T-helper 2 cell treated with Interferon-gamma antibody and Interleukin-4, amounts not matched to agents 5 μg/mL and 100 μg/mL, for 36 hours (primary cell): ENCODE data around the gene SNRNP25.
A peak's percentile ranks its signal among the peaks of the same experiment; 100 is the strongest.
"Not testable (repeated sequence)": the region's sequence is repeated elsewhere in the genome, so short reads cannot be mapped to it uniquely, and the experiment has no call there.

Experiments
- DNase-seq: peaks from one replicate; pipeline ENCODE4 v3.0.0; 2021; ENCODE audit warnings: low spot score
- H3K27ac Mint-ChIP-seq: one replicate; pipeline ENCODE4 v1.8.0; 2021; ENCODE audit warnings: mild to moderate bottlenecking, mixed read lengths
- H3K27me3 Mint-ChIP-seq: one replicate; pipeline ENCODE4 v1.8.0; 2021; ENCODE audit warnings: low read depth, mixed read lengths
- H3K36me3 Mint-ChIP-seq: one replicate; pipeline ENCODE4 v1.8.0; 2021; ENCODE audit warnings: low read depth, mixed read lengths
- H3K4me1 Mint-ChIP-seq: one replicate; pipeline ENCODE4 v1.8.0; 2021; ENCODE audit warnings: low read depth, mixed read lengths
- H3K4me3 Mint-ChIP-seq: one replicate; pipeline ENCODE4 v1.8.0; 2022; ENCODE audit warnings: mild to moderate bottlenecking, moderate library complexity, mixed read lengths
- H3K9me3 Mint-ChIP-seq: one replicate; pipeline ENCODE4 v1.8.0; 2021; ENCODE audit warnings: mixed read lengths

Gene SNRNP25

GRCh38 chr16:35678-36305 lies 17.8 kb upstream of the SNRNP25 start:
- Mint-ChIP-seq H3K4me1 (peaks cover 16% of the 10 kb centered on the region), H3K27me3 (no peaks in the 10 kb centered on the region), H3K4me3 (no peak overlapping the region), H3K27ac (no peak overlapping the region), H3K9me3 (no peaks in the 10 kb centered on the region), H3K36me3 (peaks cover 9% of the 10 kb centered on the region)
- DNase-seq = no peak

- peaks cover 9% of the 10 kb centered on the region for H3K36me3 Mint-ChIP-seq
- H3K4me3 Mint-ChIP-seq = no peak overlapping the region
- H3K27ac Mint-ChIP-seq = no peak overlapping the region
- H3K9me3 Mint-ChIP-seq = no peaks in the 10 kb centered on the region
- DNase-seq = no peak
- peaks cover 16% of the 10 kb centered on the region for H3K4me1 Mint-ChIP-seq
- H3K27me3 Mint-ChIP-seq = no peaks in the 10 kb centered on the region
Observed at GRCh38 chr16:36336-36984, 17.2 kb upstream of the SNRNP25 start.

- Mint-ChIP-seq H3K4me3 (no peak overlapping the region), H3K36me3 (peaks cover 17% of the 10 kb centered on the region), H3K9me3 (no peaks in the 10 kb centered on the region), H3K4me1 (peaks cover 23% of the 10 kb centered on the region), H3K27me3 (no peaks in the 10 kb centered on the region), H3K27ac (no peak overlapping the region)
- DNase-seq = no peak
Observed at GRCh38 chr16:37511-37910, 16.1 kb upstream of the SNRNP25 start.

- not testable (repeated sequence) for H3K9me3 Mint-ChIP-seq, H3K4me3 Mint-ChIP-seq, H3K27me3 Mint-ChIP-seq, DNase-seq
- Mint-ChIP-seq H3K4me1 (peaks cover 27% of the 10 kb centered on the region), H3K27ac (peak overlapping the region; percentile 39), H3K36me3 (peaks cover 23% of the 10 kb centered on the region)
Observed at GRCh38 chr16:38206-38605, 15.4 kb upstream of the SNRNP25 start.

GRCh38 chr16:38941-39892 lies 14.4 kb upstream of the SNRNP25 start:
- Mint-ChIP-seq H3K27me3 (no peaks in the 10 kb centered on the region), H3K27ac (peak overlapping the region; percentile 74), H3K4me1 (peaks cover 31% of the 10 kb centered on the region), H3K4me3 (no peak overlapping the region), H3K36me3 (peaks cover 30% of the 10 kb centered on the region), H3K9me3 (no peaks in the 10 kb centered on the region)
- DNase-seq = no peak

GRCh38 chr16:41439-42068 lies 12.1 kb upstream of the SNRNP25 start:
- Mint-ChIP-seq H3K27me3 (no peaks in the 10 kb centered on the region), H3K4me3 (no peak overlapping the region), H3K36me3 (peaks cover 43% of the 10 kb centered on the region), H3K27ac (no peak overlapping the region), H3K4me1 (peaks cover 31% of the 10 kb centered on the region), H3K9me3 (no peaks in the 10 kb centered on the region)
- no peak for DNase-seq

- Mint-ChIP-seq H3K36me3 (peaks cover 44% of the 10 kb centered on the region), H3K4me1 (peaks cover 31% of the 10 kb centered on the region), H3K27ac (no peak overlapping the region), H3K4me3 (no peak overlapping the region), H3K27me3 (no peaks in the 10 kb centered on the region), H3K9me3 (no peaks in the 10 kb centered on the region)
- no peak for DNase-seq
Observed at GRCh38 chr16:42069-42457, 11.6 kb upstream of the SNRNP25 start.

GRCh38 chr16:42691-43090 lies 10.9 kb upstream of the SNRNP25 start:
- Mint-ChIP-seq H3K27me3 (no peaks in the 10 kb centered on the region), H3K36me3 (peaks cover 48% of the 10 kb centered on the region), H3K4me3 (no peak overlapping the region), H3K4me1 (peaks cover 31% of the 10 kb centered on the region), H3K27ac (peak overlapping the region; percentile 15), H3K9me3 (no peaks in the 10 kb centered on the region)
- DNase-seq = no peak

- Mint-ChIP-seq H3K4me3 (no peak overlapping the region), H3K4me1 (peaks cover 27% of the 10 kb centered on the region), H3K36me3 (peaks cover 51% of the 10 kb centered on the region), H3K27ac (no peak overlapping the region), H3K9me3 (no peaks in the 10 kb centered on the region), H3K27me3 (no peaks in the 10 kb centered on the region)
- DNase-seq = no peak
Observed at GRCh38 chr16:43294-43693, 10.3 kb upstream of the SNRNP25 start.

- H3K36me3 Mint-ChIP-seq = peaks cover 51% of the 10 kb centered on the region
Observed at GRCh38 chr16:44655-45054, 9.0 kb upstream of the SNRNP25 start.

GRCh38 chr16:45454-45853 lies 8.2 kb upstream of the SNRNP25 start:
- H3K27me3 Mint-ChIP-seq = no peaks in the 10 kb centered on the region
- no peak overlapping the region for H3K4me3 Mint-ChIP-seq
- peaks cover 57% of the 10 kb centered on the region for H3K36me3 Mint-ChIP-seq
- peaks cover 16% of the 10 kb centered on the region for H3K4me1 Mint-ChIP-seq
- no peaks in the 10 kb centered on the region for H3K9me3 Mint-ChIP-seq
- H3K27ac Mint-ChIP-seq = no peak overlapping the region
- no peak for DNase-seq

More at GRCh38 chr16:44655-45054, 9.0 kb upstream of the SNRNP25 start:
- no peak for DNase-seq
- Mint-ChIP-seq H3K4me1 (peaks cover 15% of the 10 kb centered on the region), H3K4me3 (no peak overlapping the region), H3K27me3 (no peaks in the 10 kb centered on the region), H3K27ac (no peak overlapping the region), H3K9me3 (no peaks in the 10 kb centered on the region)

- H3K4me3 Mint-ChIP-seq, H3K27ac Mint-ChIP-seq, H3K27me3 Mint-ChIP-seq, DNase-seq, H3K9me3 Mint-ChIP-seq: not testable (repeated sequence)
- Mint-ChIP-seq H3K4me1 (peaks cover 26% of the 10 kb centered on the region), H3K36me3 (peaks cover 68% of the 10 kb centered on the region)
Observed at GRCh38 chr16:46510-46909, 7.1 kb upstream of the SNRNP25 start.

- no peak for DNase-seq
- no peaks in the 10 kb centered on the region for H3K9me3 Mint-ChIP-seq
- peaks cover 25% of the 10 kb centered on the region for H3K4me1 Mint-ChIP-seq
- peaks cover 66% of the 10 kb centered on the region for H3K36me3 Mint-ChIP-seq
- H3K27ac Mint-ChIP-seq = no peak overlapping the region
- H3K4me3 Mint-ChIP-seq = no peak overlapping the region
- no peaks in the 10 kb centered on the region for H3K27me3 Mint-ChIP-seq
Observed at GRCh38 chr16:47234-47633, 6.4 kb upstream of the SNRNP25 start.
